Trophoblast cell (in vitro differentiated cells and primary cell): ENCODE results near the gene CAPN13.

Experiments
- DNase-seq, 2 donors: peaks; one replicate each; pipeline ENCODE4 v3.0.0-alpha.2; 2016
- H2AFZ ChIP-seq: 2 replicates; pipeline ENCODE4 v1.6.1; 2013; ENCODE audit warnings: low read length, moderate library complexity, mild to moderate bottlenecking; ENCODE audit not compliant: insufficient read depth, poor library complexity
- H2AK5ac ChIP-seq: 2 replicates; pipeline ENCODE4 v1.6.1; 2013; ENCODE audit warnings: mild to moderate bottlenecking, low read length
- H2BK120ac ChIP-seq: 2 replicates; pipeline ENCODE4 v1.6.1; 2013; ENCODE audit warnings: low read length, mild to moderate bottlenecking, moderate library complexity; ENCODE audit not compliant: insufficient read depth, poor library complexity
- H2BK12ac ChIP-seq: 2 replicates; pipeline ENCODE4 v1.6.1; 2013; ENCODE audit warnings: mild to moderate bottlenecking, low read length, moderate library complexity
- H2BK5ac ChIP-seq: 2 replicates; pipeline ENCODE4 v1.6.1; 2013; ENCODE audit warnings: low read length, low read depth, moderate library complexity, mild to moderate bottlenecking; ENCODE audit not compliant: poor library complexity
- H3K14ac ChIP-seq: 2 replicates; pipeline ENCODE4 v1.6.1; 2013; ENCODE audit warnings: mild to moderate bottlenecking, low read length
- H3K18ac ChIP-seq: 2 replicates; pipeline ENCODE4 v1.6.1; 2013; ENCODE audit warnings: mild to moderate bottlenecking, low read length
- H3K23ac ChIP-seq: 2 replicates; pipeline ENCODE4 v1.6.1; 2013; ENCODE audit warnings: low read length
- H3K27ac ChIP-seq: 2 replicates; pipeline ENCODE4 v1.5.1; 2013; ENCODE audit warnings: low read depth, mild to moderate bottlenecking, inconsistent platforms, low read length, moderate library complexity
- H3K27me3 ChIP-seq: 2 replicates; pipeline ENCODE4 v1.6.1; 2013; ENCODE audit warnings: inconsistent platforms, mild to moderate bottlenecking, low read length, moderate library complexity; ENCODE audit not compliant: insufficient read depth
- H3K36me3 ChIP-seq, 2 experiments: 1 replicate in 1 of 2; 2 replicates in 1 of 2; pipeline ENCODE4 v1.6.1; 2013; ENCODE audit warnings: low read length in 2 of 2, mild to moderate bottlenecking in 2 of 2, moderate library complexity in 1 of 2; ENCODE audit not compliant: insufficient read depth in 2 of 2, control insufficient read depth in 1 of 2
- H3K4ac ChIP-seq: 2 replicates; pipeline ENCODE4 v1.6.1; 2013; ENCODE audit warnings: low read depth, mild to moderate bottlenecking, low read length, moderate library complexity
- H3K4me1 ChIP-seq, 2 experiments: 1 replicate in 1 of 2; 2 replicates in 1 of 2; pipeline ENCODE4 v1.6.1; 2013; ENCODE audit warnings: low read length in 2 of 2, mild to moderate bottlenecking in 2 of 2, moderate library complexity in 1 of 2; ENCODE audit not compliant: insufficient read depth in 2 of 2, control insufficient read depth in 1 of 2
- H3K4me2 ChIP-seq: 2 replicates; pipeline ENCODE4 v1.6.1; 2013; ENCODE audit warnings: inconsistent platforms, mild to moderate bottlenecking, low read length, moderate library complexity
- H3K4me3 ChIP-seq: 2 replicates; pipeline ENCODE4 v1.5.1; 2013; ENCODE audit warnings: mild to moderate bottlenecking, low read depth, low read length, inconsistent platforms
- H3K79me1 ChIP-seq: one replicate; pipeline ENCODE4 v1.6.1; 2013; ENCODE audit warnings: low read length
- H3K79me2 ChIP-seq: 2 replicates; pipeline ENCODE4 v1.6.1; 2013; ENCODE audit warnings: low read length, mild to moderate bottlenecking; ENCODE audit not compliant: control insufficient read depth, insufficient read depth, poor library complexity
- H3K9ac ChIP-seq: 2 replicates; pipeline ENCODE4 v1.6.1; 2013; ENCODE audit warnings: mild to moderate bottlenecking, low read length
- H3K9me3 ChIP-seq: 2 replicates; pipeline ENCODE4 v1.6.1; 2013; ENCODE audit warnings: low read depth, mild to moderate bottlenecking, control low read depth, inconsistent platforms, low read length; ENCODE audit not compliant: insufficient read depth
- H4K12ac ChIP-seq: 2 replicates; pipeline ENCODE4 v1.6.1; 2013; ENCODE audit warnings: low read depth, mild to moderate bottlenecking, low read length, moderate library complexity
- H4K8ac ChIP-seq: 2 replicates; pipeline ENCODE4 v1.6.1; 2013; ENCODE audit warnings: low read depth, mild to moderate bottlenecking, low read length, moderate library complexity
- H4K91ac ChIP-seq: one replicate; pipeline ENCODE4 v1.6.1; 2013; ENCODE audit warnings: low read depth, mild to moderate bottlenecking, low read length, moderate library complexity
- WGBS: extraction: QIAGEN DNeasy Blood & Tissue Kit; methylation state at CpG from one replicate; pipeline ENCODE4 v1.1.7; 2013; ENCODE audit warnings: missing lambda C conversion rate; ENCODE audit not compliant: insufficient read length, insufficient coverage; ENCODE audit errors: extremely low coverage; 5-methylcytosine and 5-hydroxymethylcytosine counted together

The CAPN13 gene

GRCh38 chr2:30802611-30803010 lies 4.6 kb downstream of the CAPN13 start:
- DNase-seq: no peak
- no peaks in the 10 kb centered on the region for H3K79me2 ChIP-seq
- H2BK120ac ChIP-seq: no peak overlapping the region
- H2AFZ ChIP-seq: no peak overlapping the region
- H2BK5ac ChIP-seq: no peak overlapping the region
- no peak overlapping the region for H3K18ac ChIP-seq
- peaks cover 2% of the 10 kb centered on the region for H3K9me3 ChIP-seq
- no peak overlapping the region for H2AK5ac ChIP-seq
- H3K4me3 ChIP-seq: no peak overlapping the region
- no CpG with 5 or more reads among the region's 4 CpGs for WGBS
- no peak overlapping the region for H3K4me2 ChIP-seq
- H3K9ac ChIP-seq: no peak overlapping the region
- no peak overlapping the region for H4K91ac ChIP-seq
- H3K36me3 ChIP-seq: no peaks in the 10 kb centered on the region
- no peak overlapping the region for H2BK12ac ChIP-seq
- peaks cover 1% of the 10 kb centered on the region for H3K79me1 ChIP-seq
- H3K14ac ChIP-seq: no peak overlapping the region
- no peak overlapping the region for H4K12ac ChIP-seq
- H3K4ac ChIP-seq: no peak overlapping the region
- H3K4me1 ChIP-seq: peaks cover 4% of the 10 kb centered on the region in 2 experiments
- no peak overlapping the region for H4K8ac ChIP-seq
- no peak overlapping the region for H3K23ac ChIP-seq
- no peak overlapping the region for H3K27ac ChIP-seq
- no peaks in the 10 kb centered on the region for H3K27me3 ChIP-seq

GRCh38 chr2:30801821-30802455 lies 5.3 kb downstream of the CAPN13 start:
- no peak overlapping the region for H2BK12ac ChIP-seq
- H3K36me3 ChIP-seq: no peaks in the 10 kb centered on the region
- H2AFZ ChIP-seq: no peak overlapping the region
- H2BK5ac ChIP-seq: no peak overlapping the region
- no peaks in the 10 kb centered on the region for H3K27me3 ChIP-seq
- H3K4me1 ChIP-seq: no peaks in the 10 kb centered on the region
- H3K79me2 ChIP-seq: no peaks in the 10 kb centered on the region
- H3K18ac ChIP-seq: no peak overlapping the region
- H4K91ac ChIP-seq: no peak overlapping the region
- no peak overlapping the region for H3K4me2 ChIP-seq
- H3K27ac ChIP-seq: no peak overlapping the region
- H3K9ac ChIP-seq: no peak overlapping the region
- H3K4me3 ChIP-seq: no peak overlapping the region
- H3K79me1 ChIP-seq: no peaks in the 10 kb centered on the region
- no peak overlapping the region for H3K4ac ChIP-seq
- no peak overlapping the region for H3K14ac ChIP-seq
- no peak overlapping the region for H2BK120ac ChIP-seq
- H3K9me3 ChIP-seq: peaks cover 2% of the 10 kb centered on the region
- no peak overlapping the region for H2AK5ac ChIP-seq
- H3K23ac ChIP-seq: no peak overlapping the region
- H4K8ac ChIP-seq: no peak overlapping the region
- H4K12ac ChIP-seq: no peak overlapping the region
- WGBS: no CpG with 5 or more reads among the region's 13 CpGs
- no peak for DNase-seq

GRCh38 chr2:30800159-30800558 lies 7.1 kb downstream of the CAPN13 start:
- DNase-seq: no peak
- Histone ChIP-seq H3K23ac (no peak overlapping the region), H3K4ac (no peak overlapping the region), H3K79me1 (no peaks in the 10 kb centered on the region), H3K79me2 (no peaks in the 10 kb centered on the region), H2BK12ac (no peak overlapping the region), H3K4me2 (no peak overlapping the region), H4K91ac (no peak overlapping the region), H3K4me3 (no peak overlapping the region), H2BK5ac (no peak overlapping the region), H3K9me3 (peaks cover 2% of the 10 kb centered on the region), H3K27ac (no peak overlapping the region), H3K4me1 (no peaks in the 10 kb centered on the region), H2AFZ (no peak overlapping the region), H3K9ac (no peak overlapping the region), H3K27me3 (no peaks in the 10 kb centered on the region), H3K14ac (no peak overlapping the region), H3K18ac (no peak overlapping the region), H3K36me3 (no peaks in the 10 kb centered on the region), H2BK120ac (no peak overlapping the region), H4K12ac (no peak overlapping the region), H2AK5ac (no peak overlapping the region), H4K8ac (no peak overlapping the region)
- no CpG with 5 or more reads among the region's 5 CpGs for WGBS

- H3K79me1 ChIP-seq: no peaks in the 10 kb centered on the region
- no peak overlapping the region for H3K9ac ChIP-seq
- H3K14ac ChIP-seq: no peak overlapping the region
- H2BK120ac ChIP-seq: no peak overlapping the region
- no peak overlapping the region for H4K91ac ChIP-seq
- H2AFZ ChIP-seq: no peak overlapping the region
- WGBS: no CpG with 5 or more reads among the region's 5 CpGs
- no peak overlapping the region for H3K4me3 ChIP-seq
- peaks cover 2% of the 10 kb centered on the region for H3K9me3 ChIP-seq
- no peak overlapping the region for H3K27ac ChIP-seq
- H3K4me2 ChIP-seq: no peak overlapping the region
- H3K18ac ChIP-seq: no peak overlapping the region
- no peak overlapping the region for H3K23ac ChIP-seq
- no peaks in the 10 kb centered on the region for H3K4me1 ChIP-seq
- H2AK5ac ChIP-seq: no peak overlapping the region
- H3K27me3 ChIP-seq: no peaks in the 10 kb centered on the region
- H3K4ac ChIP-seq: no peak overlapping the region
- no peak overlapping the region for H2BK12ac ChIP-seq
- no peak for DNase-seq
- H4K8ac ChIP-seq: no peak overlapping the region
- no peak overlapping the region for H4K12ac ChIP-seq
- H2BK5ac ChIP-seq: no peak overlapping the region
- no peaks in the 10 kb centered on the region for H3K36me3 ChIP-seq
- no peaks in the 10 kb centered on the region for H3K79me2 ChIP-seq
Measured at GRCh38 chr2:30799366-30799765, 7.9 kb downstream of the CAPN13 start.
